Islet precursor cell (in vitro differentiated cells): ENCODE data around the gene ADGRD2.
A peak's percentile ranks its signal among the peaks of the same experiment; 100 is the strongest.

ENCODE experiments used
- DNase-seq: peaks from one replicate; pipeline ENCODE4 v3.0.0-alpha.2; 2018

ADGRD2 gene

GRCh38 chr9:124514125-124514524 is 63.9 kb downstream of the ADGRD2 start:
- peak; percentile 49 for DNase-seq

- DNase-seq = no peak
Observed at GRCh38 chr9:124514874-124515273, 64.6 kb downstream of the ADGRD2 start.

GRCh38 chr9:124517600-124517999 is 67.3 kb downstream of the ADGRD2 start:
- DNase-seq = peak; percentile 92

- DNase-seq = no peak
Observed at GRCh38 chr9:124518116-124518515, 67.9 kb downstream of the ADGRD2 start.

GRCh38 chr9:124520206-124520596 is 70.0 kb downstream of the ADGRD2 start:
- peak; percentile 92 for DNase-seq

- no peak for DNase-seq
Observed at GRCh38 chr9:124521142-124521541, 70.9 kb downstream of the ADGRD2 start.

- no peak for DNase-seq
Observed at GRCh38 chr9:124522121-124523098, 72.2 kb downstream of the ADGRD2 start.

GRCh38 chr9:124526174-124526573 is 75.9 kb downstream of the ADGRD2 start:
- no peak for DNase-seq

GRCh38 chr9:124527781-124528180 is 77.5 kb downstream of the ADGRD2 start:
- no peak for DNase-seq
